Measurements from ENCODE around the gene WDSUB1. TPM values are rescaled to one million over a fixed set of nuclear protein-coding genes. Genes with fewer than 3 reads are reported as not detected.

Gene WDSUB1
- total and polyA plus RNA-seq, 9 of the 15 experiments (the other 6 are each of a cell fraction or from before 2014, with no cell fraction given): 5.2 to 13.7 (median 9.4) TPM

DNA sequence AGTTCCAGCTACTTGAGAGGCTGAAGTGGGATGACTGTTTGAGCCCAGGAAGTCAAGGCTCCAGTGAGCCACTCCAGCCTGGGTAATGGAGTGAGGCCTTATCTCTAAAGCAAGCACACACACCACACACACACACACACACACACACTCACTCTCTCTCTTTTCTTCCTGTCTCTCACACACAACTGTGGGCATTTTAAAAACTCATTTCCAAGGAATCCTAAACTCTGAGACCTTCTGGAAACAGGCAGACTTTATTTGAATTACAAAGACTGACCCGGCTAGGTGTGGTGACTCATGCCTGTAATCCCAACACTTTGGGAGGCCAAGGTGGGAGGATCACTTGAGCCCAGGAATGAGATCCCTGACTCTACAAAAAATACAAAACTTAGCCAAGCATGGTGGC, 21.3 kb downstream of the WDSUB1 start (continued):
- no peak for TF ChIP-seq HDAC8 (tag; IDR thresholded peaks at IDR 0.05)
- TF ChIP-seq ARHGAP35 (IDR thresholded peaks at IDR 0.05; ENCODE audit: partially characterized antibody): no peak
- TF ChIP-seq, protein P1, sequence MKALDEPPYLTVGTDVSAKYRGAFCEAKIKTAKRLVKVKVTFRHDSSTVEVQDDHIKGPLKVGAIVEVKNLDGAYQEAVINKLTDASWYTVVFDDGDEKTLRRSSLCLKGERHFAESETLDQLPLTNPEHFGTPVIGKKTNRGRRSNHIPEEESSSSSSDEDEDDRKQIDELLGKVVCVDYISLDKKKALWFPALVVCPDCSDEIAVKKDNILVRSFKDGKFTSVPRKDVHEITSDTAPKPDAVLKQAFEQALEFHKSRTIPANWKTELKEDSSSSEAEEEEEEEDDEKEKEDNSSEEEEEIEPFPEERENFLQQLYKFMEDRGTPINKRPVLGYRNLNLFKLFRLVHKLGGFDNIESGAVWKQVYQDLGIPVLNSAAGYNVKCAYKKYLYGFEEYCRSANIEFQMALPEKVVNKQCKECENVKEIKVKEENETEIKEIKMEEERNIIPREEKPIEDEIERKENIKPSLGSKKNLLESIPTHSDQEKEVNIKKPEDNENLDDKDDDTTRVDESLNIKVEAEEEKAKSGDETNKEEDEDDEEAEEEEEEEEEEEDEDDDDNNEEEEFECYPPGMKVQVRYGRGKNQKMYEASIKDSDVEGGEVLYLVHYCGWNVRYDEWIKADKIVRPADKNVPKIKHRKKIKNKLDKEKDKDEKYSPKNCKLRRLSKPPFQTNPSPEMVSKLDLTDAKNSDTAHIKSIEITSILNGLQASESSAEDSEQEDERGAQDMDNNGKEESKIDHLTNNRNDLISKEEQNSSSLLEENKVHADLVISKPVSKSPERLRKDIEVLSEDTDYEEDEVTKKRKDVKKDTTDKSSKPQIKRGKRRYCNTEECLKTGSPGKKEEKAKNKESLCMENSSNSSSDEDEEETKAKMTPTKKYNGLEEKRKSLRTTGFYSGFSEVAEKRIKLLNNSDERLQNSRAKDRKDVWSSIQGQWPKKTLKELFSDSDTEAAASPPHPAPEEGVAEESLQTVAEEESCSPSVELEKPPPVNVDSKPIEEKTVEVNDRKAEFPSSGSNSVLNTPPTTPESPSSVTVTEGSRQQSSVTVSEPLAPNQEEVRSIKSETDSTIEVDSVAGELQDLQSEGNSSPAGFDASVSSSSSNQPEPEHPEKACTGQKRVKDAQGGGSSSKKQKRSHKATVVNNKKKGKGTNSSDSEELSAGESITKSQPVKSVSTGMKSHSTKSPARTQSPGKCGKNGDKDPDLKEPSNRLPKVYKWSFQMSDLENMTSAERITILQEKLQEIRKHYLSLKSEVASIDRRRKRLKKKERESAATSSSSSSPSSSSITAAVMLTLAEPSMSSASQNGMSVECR (CRISPR knock-in tag; IDR thresholded peaks at IDR 0.05): no peak
- no peak for TF ChIP-seq ZNF717 (CRISPR knock-in tag; IDR thresholded peaks at IDR 0.05)
- TF ChIP-seq, protein P2, sequence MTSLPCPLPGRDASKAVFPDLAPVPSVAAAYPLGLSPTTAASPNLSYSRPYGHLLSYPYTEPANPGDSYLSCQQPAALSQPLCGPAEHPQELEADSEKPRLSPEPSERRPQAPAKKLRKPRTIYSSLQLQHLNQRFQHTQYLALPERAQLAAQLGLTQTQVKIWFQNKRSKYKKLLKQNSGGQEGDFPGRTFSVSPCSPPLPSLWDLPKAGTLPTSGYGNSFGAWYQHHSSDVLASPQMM (CRISPR knock-in tag; IDR thresholded peaks at IDR 0.05): no peak
- peak; percentile 29; the same call in 1 of the 2 replicates for TF ChIP-seq CBFA2T3 (IDR thresholded peaks at IDR 0.05)
- TF ChIP-seq DPF2 (IDR thresholded peaks at IDR 0.05): peak; percentile 91
- TF ChIP-seq, protein P3, sequence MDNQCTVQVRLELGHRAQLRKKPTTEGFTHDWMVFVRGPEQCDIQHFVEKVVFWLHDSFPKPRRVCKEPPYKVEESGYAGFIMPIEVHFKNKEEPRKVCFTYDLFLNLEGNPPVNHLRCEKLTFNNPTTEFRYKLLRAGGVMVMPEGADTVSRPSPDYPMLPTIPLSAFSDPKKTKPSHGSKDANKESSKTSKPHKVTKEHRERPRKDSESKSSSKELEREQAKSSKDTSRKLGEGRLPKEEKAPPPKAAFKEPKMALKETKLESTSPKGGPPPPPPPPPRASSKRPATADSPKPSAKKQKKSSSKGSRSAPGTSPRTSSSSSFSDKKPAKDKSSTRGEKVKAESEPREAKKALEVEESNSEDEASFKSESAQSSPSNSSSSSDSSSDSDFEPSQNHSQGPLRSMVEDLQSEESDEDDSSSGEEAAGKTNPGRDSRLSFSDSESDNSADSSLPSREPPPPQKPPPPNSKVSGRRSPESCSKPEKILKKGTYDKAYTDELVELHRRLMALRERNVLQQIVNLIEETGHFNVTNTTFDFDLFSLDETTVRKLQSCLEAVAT (IDR thresholded peaks at IDR 0.05): peak in 1 of 2 experiments; percentile 33; a peak in 1 of 4 replicates
- TF ChIP-seq, protein P4, sequence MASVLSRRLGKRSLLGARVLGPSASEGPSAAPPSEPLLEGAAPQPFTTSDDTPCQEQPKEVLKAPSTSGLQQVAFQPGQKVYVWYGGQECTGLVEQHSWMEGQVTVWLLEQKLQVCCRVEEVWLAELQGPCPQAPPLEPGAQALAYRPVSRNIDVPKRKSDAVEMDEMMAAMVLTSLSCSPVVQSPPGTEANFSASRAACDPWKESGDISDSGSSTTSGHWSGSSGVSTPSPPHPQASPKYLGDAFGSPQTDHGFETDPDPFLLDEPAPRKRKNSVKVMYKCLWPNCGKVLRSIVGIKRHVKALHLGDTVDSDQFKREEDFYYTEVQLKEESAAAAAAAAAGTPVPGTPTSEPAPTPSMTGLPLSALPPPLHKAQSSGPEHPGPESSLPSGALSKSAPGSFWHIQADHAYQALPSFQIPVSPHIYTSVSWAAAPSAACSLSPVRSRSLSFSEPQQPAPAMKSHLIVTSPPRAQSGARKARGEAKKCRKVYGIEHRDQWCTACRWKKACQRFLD (CRISPR knock-in tag; IDR thresholded peaks at IDR 0.05): no peak
- no peak for TF ChIP-seq MYNN (IDR thresholded peaks at IDR 0.05)
- TF ChIP-seq MYNN (CRISPR knock-in tag; IDR thresholded peaks at IDR 0.05): no peak
- TF ChIP-seq HNRNPH1 (optimal IDR thresholded peaks at IDR 0.05; ENCODE audit: low read depth, low read length): no peak
- no peak for TF ChIP-seq PPARD (CRISPR knock-in tag; IDR thresholded peaks at IDR 0.05)
- no peak for TF ChIP-seq THRAP3 (IDR thresholded peaks at IDR 0.05; ENCODE audit: borderline replicate concordance)
- peak; percentile 46; the same call in 1 of the 2 replicates for TF ChIP-seq JUN (IDR thresholded peaks at IDR 0.05; ENCODE audit: borderline replicate concordance, low read depth, low read length)
- no peak for TF ChIP-seq JUN (CRISPR knock-in tag; IDR thresholded peaks at IDR 0.05; ENCODE audit: borderline replicate concordance)
- no peak for TF ChIP-seq RFX1 (IDR thresholded peaks at IDR 0.05)
- TF ChIP-seq ETV6 (IDR thresholded peaks at IDR 0.05; ENCODE audit: borderline replicate concordance in 1 of 2, low read depth in 2 of 2, low read length in 1 of 2): no peak
- TF ChIP-seq ETV6 (CRISPR knock-in tag; IDR thresholded peaks at IDR 0.05; ENCODE audit: borderline replicate concordance): no peak
- TF ChIP-seq EP300 (IDR thresholded peaks at IDR 0.05; ENCODE audit: low read length): peak; percentile 6; the same call in 1 of the 2 replicates
- no peak for TF ChIP-seq RBM34 (IDR thresholded peaks at IDR 0.05; ENCODE audit: borderline replicate concordance, insufficient read depth, low read length)
- 0 out of 2 replicates have a peak, but pooled peaks have one; percentile 34 for TF ChIP-seq JUNB (CRISPR knock-in tag; conservative IDR thresholded peaks at IDR 0.05)

Data from K562 (cell line).